HepG2 (cell line): ENCODE measurements around the gene MAFF. TPM values are rescaled to one million over a fixed set of nuclear protein-coding genes. Genes with fewer than 3 reads are reported as not detected.

Experiments
- CBX5 ChIP-seq: sonication (generic); formaldehyde crosslinking; IDR thresholded peaks from 2 replicates; pipeline ENCODE4 v1.4.0; 2020; ENCODE audit warnings: missing genetic modification reagents, borderline replicate concordance
- HNF1B ChIP-seq: sonication (generic); formaldehyde crosslinking; IDR thresholded peaks from 2 replicates; pipeline ENCODE4 v1.5.1; 2020; ENCODE audit warnings: mild to moderate bottlenecking, moderate library complexity, missing genetic modification reagents
- HNF4A ChIP-seq: sonication (generic); formaldehyde crosslinking; IDR thresholded peaks from 2 replicates; pipeline ENCODE4 v1.4.0; 2020; ENCODE audit warnings: missing genetic modification reagents
- HNF4G ChIP-seq, 2 experiments: sonication (generic) in 1 of 2; formaldehyde crosslinking in 1 of 2; IDR thresholded peaks; 2 replicates each; pipeline versions ENCODE4 v1.4.0 to v1.6.1; 2011 to 2020; ENCODE audit warnings: borderline replicate concordance in 2 of 2, low read depth in 2 of 2, mild to moderate bottlenecking in 2 of 2, low read length in 1 of 2, missing genetic modification reagents in 1 of 2, moderate library complexity in 1 of 2
- HOXA3 ChIP-seq: sonication (generic); formaldehyde crosslinking; IDR thresholded peaks from 2 replicates; pipeline ENCODE4 v1.5.0; 2020; ENCODE audit warnings: missing genetic modification reagents
- PBX2 ChIP-seq: IDR thresholded peaks from 2 replicates; pipeline ENCODE4 v1.6.1; 2016; ENCODE audit warnings: control low read depth
- ZBTB40 ChIP-seq, 2 experiments: fragments of 450-650 bp in 1 of 2; sonication (generic) in 1 of 2; formaldehyde crosslinking in 1 of 2; IDR thresholded peaks; 2 replicates each; pipeline versions ENCODE4 v1.6.1 to v1.8.0; 2016 to 2022; ENCODE audit warnings: antibody characterized with exemption in 1 of 2, mild to moderate bottlenecking in 1 of 2, missing genetic modification reagents in 1 of 2
- ZNF101 ChIP-seq: sonication (generic); formaldehyde crosslinking; IDR thresholded peaks from 2 replicates; pipeline ENCODE4 v1.4.0; 2020; ENCODE audit warnings: mild to moderate bottlenecking, low read depth, missing genetic modification reagents, borderline replicate concordance
- ZNF44 ChIP-seq: sonication (generic); formaldehyde crosslinking; IDR thresholded peaks from 2 replicates; pipeline ENCODE4 v1.5.1; 2020; ENCODE audit warnings: mild to moderate bottlenecking, missing genetic modification reagents
- ZNF644 ChIP-seq: IDR thresholded peaks from 2 replicates; pipeline ENCODE4 v1.6.1; 2016; ENCODE audit warnings: low read depth
- ZNF670 ChIP-seq: sonication (generic); formaldehyde crosslinking; IDR thresholded peaks from 2 replicates; pipeline ENCODE4 v1.8.0; 2022; ENCODE audit warnings: mild to moderate bottlenecking, missing genetic modification reagents, borderline replicate concordance
- polyA plus RNA-seq, 8 experiments: library from polyadenylated mRNA; depleted of rRNA in 3 of 8; stranded (reverse) in 7 of 8; unstranded in 1 of 8; fragments of >200 nt; fragmentation: Illumina TruSeq in 4 of 8; extraction: Trizol in 4 of 8; gene quantifications; 2 replicates each; pipeline versions ENCODE4 v1.2.1 to v1.2.3, GENCODE V29; 2011 to 2016; ENCODE audit warnings: low read depth in 4 of 8, missing spikeins in 1 of 8, mixed read lengths in 1 of 8; ENCODE audit not compliant: insufficient read depth in 1 of 8
- total RNA-seq, 5 experiments: library from RNA; depleted of rRNA; stranded (reverse); fragments of >200 nt; fragmentation: Illumina TruSeq; extraction: Trizol; gene quantifications; 2 replicates each; pipeline ENCODE4 v1.2.3, GENCODE V29; 2016; ENCODE audit warnings: low read depth in 1 of 5
- TF ChIP-seq, protein P1 (sequence below): sonication (generic); formaldehyde crosslinking; IDR thresholded peaks from 2 replicates; pipeline ENCODE4 v1.8.0; 2022; ENCODE audit warnings: mild to moderate bottlenecking, missing genetic modification reagents, moderate library complexity

The MAFF gene
- total and polyA plus RNA-seq, 2 of the 13 experiments (the other 11 are each of a cell fraction or from before 2014, with no cell fraction given) = 5.4 to 14.3 TPM

DNA sequence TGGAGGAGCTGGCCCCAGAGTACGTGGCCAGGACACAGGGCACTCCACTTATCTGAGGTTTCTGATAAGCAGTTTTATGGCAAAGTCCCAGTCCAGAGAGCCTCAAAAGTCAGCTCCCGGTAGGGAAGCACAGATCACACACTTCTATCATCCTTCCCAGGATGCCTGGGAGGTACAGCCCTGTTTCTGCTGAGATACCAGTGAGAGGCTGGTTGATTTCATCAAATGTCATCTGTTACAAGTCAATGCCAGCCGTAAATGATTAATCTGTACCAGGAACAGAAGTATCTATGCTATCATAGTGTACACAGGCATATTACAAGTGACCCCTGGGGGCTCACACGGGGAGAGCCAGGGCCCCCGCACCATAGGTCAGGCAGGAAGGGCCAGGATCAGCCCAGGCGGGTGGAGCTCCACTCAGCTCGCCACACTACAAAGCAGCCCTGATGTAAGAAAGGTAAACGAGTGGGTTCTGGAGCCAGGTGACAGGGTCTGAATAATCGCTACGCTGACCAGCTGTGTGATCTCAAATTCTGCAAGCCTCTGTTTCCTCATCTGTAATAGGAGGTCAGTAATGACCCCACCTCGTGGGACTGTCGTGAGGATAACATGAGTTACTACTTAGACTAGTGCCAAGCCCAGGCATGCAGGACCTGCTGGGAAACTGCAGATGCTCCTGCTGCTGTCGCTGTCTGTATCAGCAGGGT, 37.8 kb upstream of the MAFF start (continued):
- no peak for TF ChIP-seq PBX2 (CRISPR knock-in tag)
- TF ChIP-seq ZNF670 (CRISPR knock-in tag) = no peak
- TF ChIP-seq CBX5 = no peak
- no peak for TF ChIP-seq ZNF644 (CRISPR knock-in tag)
- peak; percentile 10; the same call in 1 of the 2 replicates for TF ChIP-seq HNF4G (IDR thresholded peaks at IDR 0.05; ENCODE audit: borderline replicate concordance, low read depth, low read length)
- no peak for TF ChIP-seq HNF4G (CRISPR knock-in tag; IDR thresholded peaks at IDR 0.05; ENCODE audit: borderline replicate concordance, low read depth)
- TF ChIP-seq ZNF101 (CRISPR knock-in tag) = no peak
- no peak for TF ChIP-seq ZBTB40 (IDR thresholded peaks at IDR 0.05)
- no peak for TF ChIP-seq ZBTB40 (CRISPR knock-in tag; IDR thresholded peaks at IDR 0.05)
- TF ChIP-seq HOXA3 (CRISPR knock-in tag) = peak; percentile 38
- TF ChIP-seq, protein P1, sequence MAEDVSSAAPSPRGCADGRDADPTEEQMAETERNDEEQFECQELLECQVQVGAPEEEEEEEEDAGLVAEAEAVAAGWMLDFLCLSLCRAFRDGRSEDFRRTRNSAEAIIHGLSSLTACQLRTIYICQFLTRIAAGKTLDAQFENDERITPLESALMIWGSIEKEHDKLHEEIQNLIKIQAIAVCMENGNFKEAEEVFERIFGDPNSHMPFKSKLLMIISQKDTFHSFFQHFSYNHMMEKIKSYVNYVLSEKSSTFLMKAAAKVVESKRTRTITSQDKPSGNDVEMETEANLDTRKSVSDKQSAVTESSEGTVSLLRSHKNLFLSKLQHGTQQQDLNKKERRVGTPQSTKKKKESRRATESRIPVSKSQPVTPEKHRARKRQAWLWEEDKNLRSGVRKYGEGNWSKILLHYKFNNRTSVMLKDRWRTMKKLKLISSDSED (CRISPR knock-in tag) = no peak
- TF ChIP-seq HNF4A (CRISPR knock-in tag) = peak; percentile 30; the same call in 1 of the 2 replicates
- TF ChIP-seq ZNF44 (CRISPR knock-in tag) = no peak
- TF ChIP-seq HNF1B (CRISPR knock-in tag) = peak; percentile 89
